ENCODE results near the gene DENND10.

DNA sequence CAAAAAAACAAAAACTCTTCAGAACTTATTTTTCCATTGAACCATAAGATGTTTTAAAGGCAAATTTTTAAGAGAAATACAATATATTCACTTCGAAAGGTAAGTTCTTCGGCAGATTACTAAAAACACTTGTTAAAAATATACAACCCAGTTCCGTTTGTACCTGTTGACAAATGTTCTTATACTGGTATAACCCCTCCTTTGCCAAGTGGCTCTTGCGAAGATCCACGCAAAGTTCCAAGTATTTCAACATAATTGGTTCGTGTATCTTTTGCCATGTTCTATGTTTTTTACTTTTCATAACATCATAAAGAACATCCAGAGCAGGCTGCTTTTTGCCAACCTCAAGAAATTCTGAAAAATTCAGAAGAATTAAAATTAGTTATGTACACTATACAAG is 30.3 kb upstream of the DENND10 start:
- TF ChIP-seq, protein P1, sequence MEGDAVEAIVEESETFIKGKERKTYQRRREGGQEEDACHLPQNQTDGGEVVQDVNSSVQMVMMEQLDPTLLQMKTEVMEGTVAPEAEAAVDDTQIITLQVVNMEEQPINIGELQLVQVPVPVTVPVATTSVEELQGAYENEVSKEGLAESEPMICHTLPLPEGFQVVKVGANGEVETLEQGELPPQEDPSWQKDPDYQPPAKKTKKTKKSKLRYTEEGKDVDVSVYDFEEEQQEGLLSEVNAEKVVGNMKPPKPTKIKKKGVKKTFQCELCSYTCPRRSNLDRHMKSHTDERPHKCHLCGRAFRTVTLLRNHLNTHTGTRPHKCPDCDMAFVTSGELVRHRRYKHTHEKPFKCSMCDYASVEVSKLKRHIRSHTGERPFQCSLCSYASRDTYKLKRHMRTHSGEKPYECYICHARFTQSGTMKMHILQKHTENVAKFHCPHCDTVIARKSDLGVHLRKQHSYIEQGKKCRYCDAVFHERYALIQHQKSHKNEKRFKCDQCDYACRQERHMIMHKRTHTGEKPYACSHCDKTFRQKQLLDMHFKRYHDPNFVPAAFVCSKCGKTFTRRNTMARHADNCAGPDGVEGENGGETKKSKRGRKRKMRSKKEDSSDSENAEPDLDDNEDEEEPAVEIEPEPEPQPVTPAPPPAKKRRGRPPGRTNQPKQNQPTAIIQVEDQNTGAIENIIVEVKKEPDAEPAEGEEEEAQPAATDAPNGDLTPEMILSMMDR (IDR thresholded peaks at IDR 0.05) = no peak
- TF ChIP-seq POLR2A (IDR thresholded peaks at IDR 0.05) (no peak), POLR2AphosphoS5 (IDR thresholded peaks at IDR 0.05; ENCODE audit: insufficient read depth in 1 of 2, low read depth in 1 of 2) (no peak)
